ENCODE measurements around the gene PALD1. TPM values are rescaled to one million over a fixed set of nuclear protein-coding genes. Genes with fewer than 3 reads are reported as not detected.

The PALD1 gene
- total RNA-seq, 1 donor from 2014 or later = 197 TPM

DNA sequence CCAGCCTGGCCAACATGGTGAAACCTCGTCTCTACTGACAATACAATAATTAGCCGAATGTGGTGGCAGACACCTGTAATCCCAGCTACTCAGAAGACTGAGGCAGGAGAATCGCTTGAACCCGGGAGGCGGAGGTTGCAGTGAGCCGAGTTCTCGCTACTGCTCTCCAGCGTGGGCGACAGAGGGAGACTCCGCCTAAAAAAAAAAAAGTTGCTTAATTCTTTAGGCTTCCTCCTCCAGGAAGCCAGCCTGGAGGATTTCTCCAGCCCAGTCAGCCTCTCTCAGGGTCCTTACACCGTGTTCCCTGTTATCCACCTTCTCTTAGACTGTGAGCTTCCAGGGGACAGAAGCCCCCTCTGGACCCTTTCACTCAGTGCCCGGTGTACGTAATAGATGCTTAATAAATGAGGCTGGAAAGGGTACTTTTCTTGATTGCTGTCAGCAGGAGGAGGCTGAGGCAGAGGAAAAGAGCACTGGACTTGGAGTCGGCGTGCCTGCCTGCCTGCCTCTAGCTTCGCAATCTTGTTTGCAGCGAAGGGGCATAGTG, 20.7 kb upstream of the PALD1 start:
- no peak for DNase-seq (ENCODE audit: extremely low read depth, low read depth, low spot score)

DNA sequence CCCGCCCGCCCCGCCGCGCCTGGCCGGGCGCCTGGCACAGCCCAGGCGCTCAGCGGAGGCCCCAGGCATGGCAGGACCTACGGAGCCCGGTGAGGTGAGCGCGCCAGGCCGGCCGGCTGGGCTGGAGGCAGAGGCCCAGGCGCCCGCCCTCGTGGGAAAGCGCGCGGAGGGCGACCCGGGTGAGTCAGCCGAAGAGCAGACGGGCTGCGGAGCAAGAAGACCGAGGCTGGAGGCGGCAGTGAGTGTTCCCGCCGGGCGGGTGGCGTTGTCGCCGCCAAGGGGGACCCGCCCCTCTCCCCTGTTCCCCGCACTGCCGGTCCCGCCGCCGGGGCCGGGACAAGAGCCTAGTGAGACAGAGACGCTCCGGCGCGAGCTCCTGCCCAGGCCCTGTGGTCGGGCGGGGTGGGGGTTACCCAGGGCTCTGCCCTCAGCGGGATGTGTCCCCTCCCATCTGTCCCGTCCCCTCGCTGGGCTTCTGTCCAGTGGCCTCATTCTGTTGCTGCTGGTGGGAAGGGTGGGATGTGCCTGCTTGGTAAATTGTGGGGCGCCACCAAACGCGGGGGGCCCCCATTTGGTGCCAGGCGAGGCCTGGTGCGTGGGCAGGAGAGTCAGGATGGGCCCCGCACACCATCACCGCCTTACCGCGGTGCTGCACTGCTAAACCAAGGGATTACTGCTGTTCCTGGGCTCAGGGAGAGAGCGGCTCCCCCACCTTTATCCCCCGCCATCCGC, 20.1 kb upstream of the PALD1 start:
- DNase-seq (ENCODE audit: extremely low read depth, low read depth, low spot score) = no peak

DNA sequence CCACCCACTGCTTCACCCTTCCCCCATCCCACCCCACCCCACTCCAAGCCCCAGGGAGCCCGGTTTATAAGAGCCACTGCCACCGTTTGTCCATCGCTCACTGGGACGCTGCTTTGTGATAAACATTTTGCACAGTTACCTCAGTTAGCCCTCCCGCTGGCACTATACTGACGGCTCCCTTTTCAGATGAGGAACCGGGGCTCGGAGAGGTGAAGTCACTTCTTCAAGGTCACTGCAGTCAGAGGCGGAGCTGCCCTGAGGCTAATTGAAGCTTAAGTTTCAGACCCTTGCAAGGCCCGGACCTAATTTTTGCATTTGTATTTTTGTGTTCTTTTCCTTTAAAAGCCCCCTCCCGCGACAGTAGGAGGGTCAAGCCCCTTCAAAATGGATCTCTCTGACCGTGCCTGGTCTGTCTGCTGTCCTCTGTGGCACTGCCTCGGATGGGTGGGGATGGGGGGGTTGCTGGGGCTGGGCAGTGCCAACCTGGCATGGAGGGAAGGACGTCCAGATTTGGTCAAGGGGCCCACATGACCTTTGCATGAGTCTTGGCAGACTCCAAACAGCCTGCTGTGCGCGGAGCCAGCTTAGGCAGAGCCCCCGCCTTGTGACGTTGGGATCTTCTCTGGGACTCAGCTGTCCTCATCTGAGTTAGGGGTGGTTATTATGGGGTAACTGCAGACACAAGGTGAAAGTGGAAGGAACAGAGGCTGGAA, 19.4 kb upstream of the PALD1 start:
- DNase-seq (ENCODE audit: extremely low read depth, low read depth, low spot score) = no peak

DNA sequence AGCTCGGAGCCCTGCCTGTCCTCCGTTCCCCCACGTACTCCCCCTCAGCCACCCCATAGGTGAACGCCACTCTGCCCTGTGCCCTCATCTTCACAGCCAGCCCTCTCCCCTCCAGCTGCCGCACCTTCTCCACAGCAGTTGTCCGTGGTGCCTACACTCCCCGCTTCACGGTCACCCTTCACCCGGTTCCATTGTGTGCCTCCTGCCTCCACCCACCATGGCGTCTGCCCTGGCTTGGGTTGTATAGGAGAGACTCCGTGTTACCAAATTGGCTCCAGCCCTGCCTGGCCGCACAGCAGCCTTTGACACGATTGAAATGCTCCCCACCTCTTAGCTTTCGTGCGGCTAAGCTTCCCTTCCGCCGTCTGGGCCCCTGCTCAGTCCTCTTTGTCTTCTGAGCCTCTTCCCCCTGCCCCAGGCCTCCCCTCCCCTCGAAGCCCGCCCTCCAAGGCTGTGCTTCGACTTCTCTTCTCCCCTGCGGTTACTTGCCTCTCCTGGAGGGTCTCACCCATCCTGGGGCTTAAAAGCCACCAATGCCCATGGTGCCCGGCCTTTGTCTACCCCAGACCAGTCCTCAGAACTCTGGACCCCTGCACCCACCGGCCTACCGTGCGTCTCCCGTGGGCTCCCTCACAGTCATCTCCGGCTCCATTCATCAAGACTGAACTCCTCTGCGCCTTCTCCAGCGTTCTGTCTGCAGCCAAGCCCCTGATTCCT, 18.6 kb upstream of the PALD1 start:
- DNase-seq (ENCODE audit: extremely low read depth, low read depth, low spot score) = no peak

DNA sequence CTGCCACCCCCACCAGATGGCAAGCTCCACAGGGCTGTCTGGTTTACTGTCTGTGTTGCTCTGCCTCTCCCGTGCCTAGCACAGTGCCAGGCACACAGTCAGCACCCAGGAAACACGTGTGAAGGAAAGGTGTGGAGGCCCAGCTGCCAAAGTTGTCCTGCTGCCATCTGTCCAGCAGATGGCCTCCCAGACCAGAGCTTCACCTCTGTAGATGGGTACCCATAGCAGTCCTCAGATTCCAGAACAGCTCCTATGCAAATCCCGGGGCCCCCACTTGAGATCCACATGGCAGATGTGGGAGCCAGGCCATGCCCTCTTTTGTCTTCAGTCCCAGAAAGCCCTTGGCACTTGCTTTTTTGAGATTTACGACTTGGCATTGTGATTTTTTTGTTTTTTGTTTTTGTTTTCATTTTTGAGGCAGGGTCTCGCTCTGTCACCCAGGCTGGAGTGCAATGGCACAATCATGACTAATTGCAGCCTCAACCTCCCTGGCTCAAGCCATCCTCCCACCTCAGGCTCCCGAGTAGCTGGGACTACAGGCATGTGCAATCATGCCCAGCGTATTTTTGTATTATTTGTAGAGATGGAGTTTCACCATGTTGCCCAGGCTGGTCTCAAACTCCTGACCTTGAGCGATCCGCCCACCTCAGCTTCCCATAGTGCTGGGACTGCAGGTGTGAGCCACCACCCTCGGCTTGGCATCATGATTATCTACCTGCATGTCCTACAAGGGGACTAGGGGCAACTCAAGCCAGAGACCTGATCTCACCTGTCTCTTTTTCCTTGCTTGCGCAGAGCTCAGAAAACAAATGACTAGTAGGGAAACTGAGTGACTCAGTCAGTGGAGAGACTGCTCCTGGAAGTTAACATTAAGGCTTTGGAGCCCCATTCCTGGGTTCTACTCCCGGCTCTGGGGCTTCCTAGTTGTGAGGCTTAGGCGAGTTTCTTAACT, 16.9 kb upstream of the PALD1 start:
- no peak for DNase-seq (ENCODE audit: extremely low read depth, low read depth, low spot score)

DNA sequence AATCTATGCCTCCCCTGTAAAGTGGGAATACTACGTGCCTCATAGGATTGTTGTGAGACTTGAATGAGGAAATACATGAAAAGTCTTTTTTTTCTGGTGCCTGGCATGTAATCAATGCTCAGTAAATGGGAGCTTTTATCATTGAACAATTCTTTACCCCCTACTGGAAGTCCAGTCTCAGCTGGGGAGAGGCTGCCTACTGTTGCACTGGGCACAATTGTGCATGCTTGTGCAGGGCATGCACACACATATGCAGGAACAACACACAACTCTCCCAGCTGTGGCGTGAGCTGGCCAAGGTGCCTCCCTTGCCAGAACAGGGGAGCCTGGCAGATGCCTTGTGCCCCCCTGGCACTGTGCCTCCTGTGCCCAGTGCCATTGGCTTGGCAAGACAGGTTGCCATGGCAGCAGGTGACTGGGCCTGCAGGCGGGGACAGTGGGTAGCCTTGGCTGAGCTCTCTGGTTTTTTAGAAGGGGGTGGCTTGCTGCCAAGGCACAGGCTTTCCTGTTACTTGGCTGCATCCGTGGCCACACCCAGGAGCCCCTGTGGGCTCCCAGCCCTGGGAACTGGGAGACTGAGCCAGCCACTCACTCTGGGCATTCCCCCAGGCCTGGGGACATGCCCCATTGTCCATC, 16.1 kb upstream of the PALD1 start:
- no peak for DNase-seq (ENCODE audit: extremely low read depth, low read depth, low spot score)

DNA sequence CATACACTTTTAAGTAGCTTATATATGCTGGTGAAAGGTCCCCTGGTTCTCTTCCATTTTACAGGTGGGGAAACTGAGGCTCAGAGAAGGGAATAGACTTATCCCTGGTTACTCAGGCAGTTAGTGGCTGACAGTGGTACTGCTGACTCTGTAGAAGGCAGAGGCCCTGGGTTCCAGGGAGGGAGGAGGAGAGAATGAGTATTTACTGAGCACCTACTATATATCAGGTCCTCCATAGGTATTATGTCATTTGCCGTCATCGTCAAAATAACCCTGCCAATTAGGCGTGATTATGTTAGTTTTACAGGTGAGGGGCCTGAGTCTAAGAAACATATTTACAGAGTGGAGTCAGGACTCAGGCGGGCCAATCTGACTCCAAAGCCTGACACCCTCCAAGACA, 13.3 kb upstream of the PALD1 start:
- no peak for DNase-seq (ENCODE audit: extremely low read depth, low read depth, low spot score)

DNA sequence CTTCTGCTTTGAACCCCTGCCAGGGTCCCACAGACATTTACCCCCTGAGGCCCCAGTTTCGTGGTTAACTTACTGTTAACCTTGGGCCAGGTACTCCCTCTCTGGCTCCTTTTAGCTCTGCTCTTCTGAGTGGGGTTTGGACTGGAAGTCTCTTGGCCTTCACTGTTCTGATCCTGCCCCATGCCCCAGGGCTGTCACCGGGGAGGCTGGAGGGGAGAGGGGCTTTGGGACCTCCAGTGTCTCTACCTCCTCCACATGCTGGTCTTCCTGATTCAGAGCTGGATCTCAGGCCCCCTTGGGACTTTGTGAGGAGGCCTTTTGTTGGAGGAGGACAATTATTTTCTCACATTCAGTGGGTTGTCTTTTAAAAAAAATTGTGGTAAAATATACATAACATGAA, 12.7 kb upstream of the PALD1 start:
- DNase-seq (ENCODE audit: extremely low read depth, low read depth, low spot score) = no peak

DNA sequence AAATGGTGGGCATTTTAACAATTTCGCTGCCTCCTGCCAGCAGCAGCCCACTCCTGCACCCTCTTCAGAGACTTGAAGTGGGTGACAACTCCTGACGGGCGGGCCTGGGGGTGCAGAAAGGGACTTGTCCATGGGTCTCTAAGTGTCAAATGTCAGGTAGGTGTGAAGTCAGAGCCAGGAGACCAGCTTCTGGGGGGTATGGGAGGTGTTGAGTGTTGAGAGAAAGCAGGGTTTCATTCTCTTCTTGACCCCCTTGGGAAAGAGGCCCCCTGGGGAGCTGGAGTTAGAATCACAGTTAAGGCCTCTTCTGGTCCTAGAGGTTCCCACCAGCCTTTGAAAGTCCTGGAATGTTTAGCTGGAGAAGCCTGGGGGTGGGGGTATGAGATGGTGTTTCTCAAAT, 11.6 kb upstream of the PALD1 start:
- no peak for DNase-seq (ENCODE audit: extremely low read depth, low read depth, low spot score)

DNA sequence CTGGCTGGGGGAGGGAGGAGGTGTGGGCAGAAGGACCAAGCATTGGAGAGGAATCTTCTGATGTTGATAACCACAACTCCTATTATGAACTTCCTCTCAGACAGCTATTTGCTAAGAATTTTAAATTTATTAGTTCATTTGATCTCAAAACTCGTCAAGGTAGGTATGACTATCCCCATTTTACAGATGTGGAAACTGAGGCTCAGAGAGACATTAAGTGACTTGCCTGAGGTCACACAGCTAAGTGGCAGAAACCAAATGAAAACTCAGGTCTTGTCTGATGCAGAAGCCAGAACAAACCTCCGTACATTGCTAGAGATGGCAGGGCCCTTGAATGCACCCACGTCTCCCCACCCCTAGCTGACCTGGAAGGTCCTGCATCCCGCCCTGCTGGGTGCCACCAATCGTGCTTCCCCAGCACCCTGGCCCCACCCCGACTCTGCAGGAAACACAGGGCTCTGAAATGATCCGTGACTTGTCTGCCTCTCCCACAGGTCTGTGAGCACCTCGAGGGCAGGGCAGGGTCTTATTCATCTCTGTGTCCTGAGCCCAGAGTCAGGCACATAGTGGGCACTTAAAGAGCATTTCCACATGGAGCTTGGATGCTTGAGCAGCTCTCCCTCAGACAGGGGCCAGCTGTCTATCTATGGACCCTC, 5.6 kb upstream of the PALD1 start:
- no peak for DNase-seq (ENCODE audit: extremely low read depth, low read depth, low spot score)

DNA sequence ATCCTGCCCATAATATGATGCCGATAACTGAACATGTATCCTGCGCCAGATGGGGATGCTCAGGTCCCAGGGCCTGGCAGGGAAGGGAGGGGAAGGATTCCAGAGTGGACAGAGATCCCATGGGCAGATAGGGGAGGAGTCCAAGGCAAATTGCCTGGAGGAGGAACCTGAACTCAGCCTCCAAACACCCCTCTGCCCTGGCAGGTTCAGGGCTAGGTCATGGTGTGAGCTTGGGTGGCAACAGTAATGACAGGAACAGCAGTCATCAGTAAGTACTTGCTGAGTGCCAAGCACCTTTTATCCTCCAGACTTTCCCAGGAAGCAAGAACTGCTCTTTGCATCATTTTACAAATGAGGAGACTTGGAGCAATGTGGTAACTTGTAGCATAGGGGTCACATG, 3.8 kb upstream of the PALD1 start:
- DNase-seq (ENCODE audit: extremely low read depth, low read depth, low spot score) = no peak

DNA sequence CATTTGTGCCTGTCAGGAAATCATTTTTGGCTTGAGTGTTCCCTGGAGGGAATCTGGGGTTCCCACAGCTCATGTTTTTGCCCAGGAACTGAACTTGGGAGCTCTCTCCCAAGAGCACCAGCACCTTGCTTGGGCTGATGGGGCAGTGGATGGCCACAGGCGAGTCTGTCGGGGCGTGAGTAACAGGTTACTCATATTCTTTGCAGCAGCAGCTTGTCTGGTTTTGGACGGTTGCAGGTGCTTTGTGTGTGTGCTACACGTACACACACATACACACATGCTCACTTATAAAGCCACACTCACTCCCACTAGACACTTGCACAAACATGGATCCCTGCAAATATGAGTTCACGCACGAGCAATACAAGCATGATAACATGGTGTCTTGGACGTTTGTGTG, 2.9 kb upstream of the PALD1 start:
- DNase-seq (ENCODE audit: extremely low read depth, low read depth, low spot score) = no peak

DNA sequence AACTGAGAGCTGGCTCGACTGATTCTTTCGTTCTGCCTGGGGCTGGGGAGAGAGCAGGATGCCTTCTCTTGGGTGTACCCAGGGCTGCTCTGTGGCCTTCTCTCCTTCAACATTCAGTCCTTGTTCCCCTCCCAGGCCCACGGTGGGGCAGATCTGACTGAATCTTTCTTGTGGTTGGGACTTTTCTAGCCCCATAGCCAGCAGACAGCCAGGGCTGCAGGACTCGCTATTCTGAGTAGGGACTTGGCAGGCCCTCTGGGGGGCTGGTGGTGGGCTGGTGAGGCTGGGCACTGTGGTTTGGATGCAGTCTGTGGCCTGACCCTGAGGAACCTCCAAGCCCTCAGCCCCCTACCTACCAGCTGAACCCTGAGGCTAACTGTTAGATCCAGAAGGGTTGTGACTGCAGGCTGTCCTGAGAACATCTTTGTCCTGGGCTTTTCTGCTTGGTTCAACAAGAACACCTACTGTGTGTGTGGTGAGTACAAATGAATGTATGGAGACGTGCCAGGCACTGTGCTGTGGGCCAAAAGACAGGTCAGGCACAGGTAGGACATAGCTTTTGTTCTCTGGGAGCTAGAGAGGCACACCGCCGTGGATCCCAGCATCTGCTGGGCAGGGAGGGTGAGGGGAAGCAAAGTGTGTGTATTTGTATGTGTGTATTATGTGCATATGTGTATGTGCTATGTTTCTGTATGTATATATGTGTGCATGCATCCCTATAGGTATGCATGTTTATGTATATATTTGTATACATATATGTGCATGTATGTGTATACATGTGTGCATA, 2.1 kb upstream of the PALD1 start:
- DNase-seq (ENCODE audit: extremely low read depth, low read depth, low spot score) = no peak

DNA sequence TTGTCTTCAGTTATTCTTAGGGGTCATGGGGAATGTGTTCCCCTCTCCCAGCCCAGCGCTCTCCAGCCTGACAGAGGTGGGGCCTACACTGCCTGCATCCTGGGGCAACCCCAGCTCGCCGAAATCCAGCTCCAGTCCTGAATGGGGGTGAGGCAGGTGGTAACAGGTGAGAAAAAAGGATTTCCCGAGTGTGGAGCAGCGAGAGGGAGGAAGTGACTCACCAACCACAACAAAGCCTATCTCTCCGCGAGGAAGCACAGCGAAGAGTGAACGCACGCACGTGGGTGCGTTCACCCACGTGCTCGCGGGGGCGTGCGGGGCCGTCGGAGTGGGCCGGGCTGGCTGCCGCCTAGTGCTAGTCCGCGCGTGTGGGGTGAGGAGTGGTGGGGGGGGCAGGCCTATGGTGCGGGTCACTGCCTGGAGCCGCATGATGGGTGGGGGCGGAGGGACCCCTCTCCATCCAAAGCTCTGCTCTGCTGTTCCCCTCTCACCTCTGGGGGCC, 855 bp upstream of the PALD1 start:
- DNase-seq (ENCODE audit: extremely low read depth, low read depth, low spot score) = no peak

DNA sequence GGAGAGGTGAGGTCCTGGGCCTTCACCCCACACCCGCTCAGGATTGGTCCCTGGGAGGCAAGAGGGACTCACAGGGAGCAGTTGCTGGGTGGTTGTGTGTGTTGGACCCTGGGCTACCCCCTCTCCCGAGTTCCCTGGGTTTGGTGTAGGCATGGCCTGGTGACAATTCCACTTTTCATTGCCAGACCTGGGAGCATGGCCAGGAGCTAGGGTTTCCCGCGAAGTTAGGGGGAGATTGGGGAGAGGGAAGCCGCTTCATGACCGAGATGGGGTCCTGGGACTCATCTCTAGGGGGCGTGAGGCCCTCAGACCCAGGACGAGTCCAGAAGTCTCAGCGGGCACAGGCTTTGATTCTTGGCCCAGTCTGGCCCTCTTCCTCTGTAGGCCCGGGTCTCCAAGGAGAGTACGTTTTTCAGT, 606 bp downstream of the PALD1 start:
- DNase-seq (ENCODE audit: extremely low read depth, low read depth, low spot score) = no peak

DNA sequence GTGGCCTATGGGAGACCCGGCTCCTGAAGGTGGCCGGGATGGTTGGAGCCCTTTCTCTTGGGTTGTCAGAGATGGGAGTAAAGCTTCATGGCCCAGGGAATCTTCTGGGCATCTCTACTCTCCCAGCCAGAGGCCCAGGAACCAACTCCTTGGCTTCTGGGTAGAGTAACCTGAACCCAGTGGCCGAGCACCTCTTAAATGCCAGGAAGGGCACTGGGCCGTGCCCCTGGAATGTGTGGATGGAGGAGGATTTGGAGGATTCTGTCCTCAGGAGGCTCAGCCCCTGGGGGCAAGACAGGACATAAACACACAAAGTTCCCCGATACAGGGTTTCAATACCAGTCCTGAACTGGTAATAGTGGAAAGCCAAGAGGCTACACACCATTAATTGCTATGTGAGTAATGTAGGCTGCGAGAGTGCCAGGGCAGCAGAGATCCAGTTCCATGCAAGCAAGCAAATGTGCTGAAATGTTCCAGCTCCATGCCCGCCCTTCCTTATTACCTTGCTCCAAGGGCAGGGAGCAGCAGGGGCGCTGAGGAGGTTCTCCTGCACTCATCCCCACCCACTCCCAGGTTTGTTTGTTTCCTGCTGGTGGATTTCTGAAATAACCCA, 1.2 kb downstream of the PALD1 start:
- DNase-seq (ENCODE audit: extremely low read depth, low read depth, low spot score) = no peak

DNA sequence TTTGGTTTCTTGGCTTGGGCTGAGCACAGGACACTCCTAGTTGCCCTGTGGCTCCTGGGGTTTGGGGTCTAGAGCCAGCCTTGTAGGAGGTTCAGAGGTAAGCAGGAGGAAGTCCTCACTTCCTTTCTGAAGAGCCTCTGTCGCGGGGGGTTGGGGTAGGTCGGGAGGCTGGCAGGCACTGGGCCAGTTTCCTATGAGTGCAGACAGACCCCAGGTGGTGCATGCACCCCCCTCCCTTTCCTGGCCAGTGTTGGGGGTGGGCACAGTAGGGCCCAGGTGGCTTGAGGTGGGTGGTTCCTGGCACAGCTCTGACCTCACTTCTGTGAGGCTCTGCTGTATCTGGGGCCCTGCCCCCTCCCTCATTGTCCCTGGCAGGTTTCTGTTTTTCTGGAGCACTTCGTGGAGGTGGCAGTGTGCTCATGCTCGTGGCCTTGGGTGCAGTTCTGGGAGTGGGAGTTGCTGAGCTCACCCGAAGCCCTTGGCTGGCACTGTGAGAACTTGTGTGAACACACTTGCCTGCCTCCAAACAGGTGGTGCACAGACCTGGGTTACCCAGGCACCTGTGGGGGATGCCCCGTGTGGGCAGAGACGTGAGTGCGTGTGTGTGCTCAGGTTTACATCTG, 1.8 kb downstream of the PALD1 start:
- DNase-seq (ENCODE audit: extremely low read depth, low read depth, low spot score) = no peak

DNA sequence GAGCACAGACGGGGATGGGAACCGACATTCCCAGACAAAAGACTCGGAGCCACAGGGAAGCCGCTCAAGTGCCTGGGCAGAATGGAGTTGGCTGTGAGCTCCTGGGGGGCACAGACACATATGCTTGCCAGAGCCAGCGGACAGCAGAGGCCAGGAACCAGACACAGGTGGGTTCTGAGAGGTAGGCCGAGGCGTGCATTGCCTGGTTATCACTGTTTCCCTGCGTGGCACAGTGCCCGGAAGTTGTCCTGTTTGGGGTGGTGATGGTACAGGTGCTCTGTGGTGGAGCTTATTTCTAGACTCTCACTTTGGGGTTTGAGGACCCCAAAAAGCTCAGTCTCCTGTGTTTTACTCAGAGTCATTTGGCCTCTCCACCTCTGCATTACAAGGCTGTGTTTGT, 2.5 kb downstream of the PALD1 start:
- no peak for DNase-seq (ENCODE audit: extremely low read depth, low read depth, low spot score)
